NCI-H2107 (cell line): ENCODE data around the gene ALK.

ENCODE experiments used
- DNase-seq: peaks from one replicate; lab custom pipeline; 2025; lab: John Stamatoyannopoulos, UW

The ALK gene

DNA sequence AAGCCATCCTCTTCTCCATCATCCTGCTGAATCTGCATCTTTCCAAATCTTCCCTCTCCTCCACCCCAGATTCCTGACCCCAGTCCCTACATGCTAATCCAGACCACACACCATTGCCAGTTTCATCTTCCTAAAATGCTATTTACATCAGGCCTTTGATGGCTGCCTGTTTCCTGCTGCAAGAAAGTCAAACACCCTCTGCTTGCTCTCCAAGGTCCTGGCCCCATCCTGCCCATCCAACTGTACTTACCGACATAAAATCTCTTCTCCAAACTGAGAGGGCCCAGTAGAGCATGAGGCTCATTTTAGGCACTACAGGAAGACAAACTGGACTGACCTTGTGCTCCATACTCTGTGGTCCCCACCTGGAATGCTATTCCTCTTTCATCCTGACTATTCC, 19.0 kb downstream of the ALK start:
- no peak for DNase-seq

DNA sequence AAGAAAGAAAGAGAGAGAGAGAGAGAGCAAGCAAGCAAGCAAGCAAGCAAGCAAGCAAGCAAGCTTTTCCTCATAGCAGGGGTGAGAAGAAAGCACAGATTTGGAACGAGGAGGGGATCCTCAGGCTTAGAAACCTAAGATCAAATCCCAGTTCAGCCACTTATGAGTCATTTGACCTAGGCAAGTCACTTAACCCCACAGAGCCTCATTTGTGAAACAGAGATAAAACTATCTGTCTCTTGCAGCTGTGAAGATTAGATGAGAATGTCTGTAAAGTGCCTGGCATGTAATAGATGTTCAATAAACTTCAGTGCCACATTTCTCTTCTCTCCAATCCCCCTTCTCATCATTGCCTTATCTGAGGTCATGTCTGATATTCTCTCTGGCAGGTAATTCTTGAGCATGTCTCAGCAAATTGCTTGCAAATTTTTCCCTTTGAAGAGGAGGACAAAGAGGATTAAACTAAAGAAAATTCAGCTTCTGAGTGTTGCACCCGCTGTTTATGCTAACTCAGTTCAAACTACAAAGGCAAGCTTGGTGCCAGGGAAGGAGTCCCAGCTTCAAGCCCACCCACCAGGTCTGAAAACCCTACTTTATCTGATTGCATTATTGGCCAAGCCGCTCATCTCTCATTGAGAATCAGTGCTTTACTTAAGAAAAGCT, 20.3 kb downstream of the ALK start:
- no peak for DNase-seq

DNA sequence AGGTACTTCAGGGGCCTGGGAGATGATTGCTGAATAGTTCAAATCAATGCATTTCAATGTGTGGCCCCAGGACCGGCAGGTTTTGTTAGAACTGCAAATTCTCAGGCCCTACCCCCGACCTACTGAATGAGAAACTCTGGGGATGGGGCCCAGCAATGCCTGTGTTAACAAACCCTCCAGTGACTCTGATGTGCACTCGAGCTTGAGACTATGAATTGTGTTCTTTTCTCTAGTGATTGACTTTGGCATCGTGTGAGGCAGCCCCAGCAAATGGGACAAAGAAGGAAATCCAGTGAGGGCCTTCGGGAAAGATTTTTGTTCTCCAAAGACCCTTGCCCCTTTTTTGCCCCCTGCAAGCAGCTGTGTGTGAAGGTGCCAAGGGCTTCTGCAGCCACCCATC, 22.4 kb downstream of the ALK start:
- no peak for DNase-seq

DNA sequence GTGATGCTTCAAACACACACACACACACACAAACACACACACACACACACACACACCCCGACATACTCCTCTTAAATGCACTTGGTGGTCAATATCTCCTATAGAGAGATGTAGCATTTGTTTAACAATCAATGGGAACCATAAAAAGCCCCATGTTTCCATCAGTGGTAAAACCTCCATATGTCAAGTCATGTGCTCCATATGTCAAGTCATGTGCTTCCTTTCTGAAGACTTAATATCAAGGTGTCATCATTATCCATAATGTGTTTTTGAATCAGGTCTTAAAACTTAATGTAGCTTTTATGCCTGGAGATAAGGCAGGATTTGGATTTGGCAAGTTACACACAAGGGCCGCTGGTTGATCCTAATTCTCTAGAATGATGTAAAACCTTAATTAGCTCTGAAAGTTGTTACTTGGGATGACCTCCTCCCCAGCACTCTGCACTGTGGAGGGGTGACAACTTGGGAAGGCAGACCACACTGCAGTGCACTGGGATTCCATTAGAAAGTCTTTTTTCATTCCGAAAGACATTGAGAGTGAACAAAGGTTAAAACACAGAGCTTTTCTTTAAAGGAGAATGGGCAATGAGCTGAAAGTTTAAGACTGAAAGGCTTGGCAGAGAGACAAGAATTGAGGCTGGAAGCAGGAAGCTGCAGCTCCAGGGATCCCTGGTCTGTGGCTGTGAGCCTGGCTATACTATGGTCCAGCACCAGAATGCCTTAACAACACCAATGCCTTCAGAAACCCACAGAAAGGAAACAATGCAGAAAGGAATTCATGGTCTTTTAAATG, 26.4 kb downstream of the ALK start:
- DNase-seq, result no peak

DNA sequence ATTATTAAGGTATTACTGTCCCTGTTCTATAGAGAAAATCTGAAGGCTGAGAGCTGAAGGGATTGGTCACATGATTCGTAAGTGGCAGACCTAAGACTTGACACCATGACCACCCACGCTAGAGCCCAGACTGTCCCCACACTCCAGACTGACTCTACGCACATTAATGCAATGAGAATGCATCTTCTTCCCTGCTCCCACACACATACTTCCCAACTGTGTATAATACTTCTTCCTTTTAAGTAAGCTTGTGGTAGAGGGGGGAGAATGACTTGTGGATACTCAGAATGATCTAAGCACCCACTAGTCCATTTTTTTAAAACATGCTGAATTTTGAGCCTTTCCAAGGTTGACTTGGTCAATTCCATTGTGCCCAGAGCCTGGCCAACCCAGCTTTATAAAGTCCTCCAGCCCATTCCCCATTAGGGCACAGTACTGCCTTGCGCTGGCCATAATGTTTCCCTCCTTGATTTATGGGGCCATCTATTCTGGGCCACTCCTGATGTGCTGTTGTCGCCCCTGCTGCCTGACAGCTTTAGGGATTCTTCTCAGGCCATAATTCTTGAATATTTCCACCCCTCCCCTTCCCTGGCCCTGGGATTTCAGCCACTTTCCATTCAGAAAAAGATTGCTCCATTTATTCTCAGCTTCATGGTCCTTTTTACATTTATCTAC, 28.7 kb downstream of the ALK start:
- DNase-seq, result no peak

DNA sequence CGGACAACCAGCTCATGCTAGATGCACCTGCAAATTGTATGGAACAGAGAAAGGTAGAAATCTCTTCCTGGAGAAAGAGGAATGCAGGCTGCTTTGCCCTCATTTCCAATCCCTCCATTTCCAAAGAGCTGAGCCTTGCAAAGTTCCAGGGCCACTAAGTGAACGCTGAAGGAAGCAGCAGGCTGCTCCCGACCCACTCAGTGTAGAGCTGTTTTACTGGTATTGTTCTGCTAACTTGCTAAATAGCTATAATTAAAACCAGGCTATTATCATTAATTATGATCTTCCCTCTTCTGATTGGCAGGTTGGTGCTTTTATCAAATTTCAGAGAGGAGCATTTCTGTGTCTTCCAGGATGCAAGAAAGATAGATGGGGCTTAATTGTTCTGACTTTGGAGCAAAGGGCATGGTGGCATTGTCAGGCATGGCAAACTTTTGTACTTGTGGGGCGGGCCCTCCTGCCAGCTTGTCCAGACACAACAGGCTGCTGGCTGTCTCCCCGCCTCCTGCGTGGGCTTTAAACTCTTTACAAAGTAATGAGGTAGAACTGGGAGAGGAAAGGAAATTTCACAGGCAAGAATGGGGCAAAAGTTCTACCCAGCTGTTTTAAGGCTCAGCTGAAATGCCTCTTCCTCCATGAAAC, 40.2 kb downstream of the ALK start:
- no peak for DNase-seq

DNA sequence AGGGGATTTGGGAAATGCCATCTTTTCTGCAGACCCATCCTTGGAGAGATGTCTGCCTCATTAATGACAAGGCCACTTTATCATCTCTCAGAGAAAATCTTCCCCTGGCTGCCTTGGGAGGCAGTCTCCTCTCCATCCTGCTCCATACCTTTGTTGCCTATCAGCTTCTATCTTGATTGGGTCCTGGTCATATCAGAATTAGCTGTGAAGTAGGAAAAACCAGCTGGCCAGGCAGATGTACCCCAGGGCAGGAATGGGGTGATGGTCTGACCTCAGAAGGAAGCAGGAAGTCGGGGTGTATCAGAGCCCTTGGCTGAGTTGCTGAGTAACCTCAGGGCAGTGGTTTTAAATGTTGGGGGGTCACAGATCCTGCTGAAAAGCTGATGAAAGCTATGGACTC, 41.3 kb downstream of the ALK start:
- DNase-seq, result no peak

DNA sequence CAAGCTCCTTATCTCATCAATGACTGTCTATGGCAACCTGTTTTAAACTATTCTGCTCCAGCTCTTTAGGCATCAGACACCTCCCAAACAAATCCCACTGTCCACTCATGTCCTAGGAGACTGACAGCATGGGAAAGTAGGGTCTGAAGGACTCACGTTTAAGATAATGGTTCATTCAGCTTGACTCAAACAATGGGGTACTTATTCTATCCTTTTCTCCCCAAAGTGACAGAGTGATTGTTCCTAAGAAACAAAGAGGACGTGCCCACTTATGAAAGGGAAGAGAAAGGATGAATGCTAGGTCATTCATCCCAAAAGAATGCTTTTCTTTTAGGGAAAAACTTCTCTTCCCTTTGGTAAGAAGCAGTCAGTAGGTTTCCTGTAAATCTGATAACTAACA, 41.9 kb downstream of the ALK start:
- no peak for DNase-seq

DNA sequence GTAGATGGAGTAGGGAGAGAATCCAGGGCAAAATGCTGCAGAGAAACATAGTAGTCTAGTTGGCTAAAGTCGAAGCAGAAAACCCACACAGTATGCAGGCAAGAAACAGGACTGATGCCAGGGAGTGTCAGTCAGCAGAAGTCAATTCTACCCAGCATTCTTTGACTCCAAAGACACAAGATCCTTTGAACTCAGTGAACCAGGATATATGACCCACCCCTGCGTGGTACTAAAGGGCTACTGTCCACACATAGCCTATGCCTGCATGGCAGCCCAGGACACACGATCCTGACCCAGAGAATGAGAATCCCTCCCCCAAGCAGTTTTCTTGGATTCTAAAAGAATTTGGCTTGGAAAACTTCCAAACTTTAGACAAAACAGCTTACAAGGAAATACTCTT, 42.5 kb downstream of the ALK start:
- no peak for DNase-seq

DNA sequence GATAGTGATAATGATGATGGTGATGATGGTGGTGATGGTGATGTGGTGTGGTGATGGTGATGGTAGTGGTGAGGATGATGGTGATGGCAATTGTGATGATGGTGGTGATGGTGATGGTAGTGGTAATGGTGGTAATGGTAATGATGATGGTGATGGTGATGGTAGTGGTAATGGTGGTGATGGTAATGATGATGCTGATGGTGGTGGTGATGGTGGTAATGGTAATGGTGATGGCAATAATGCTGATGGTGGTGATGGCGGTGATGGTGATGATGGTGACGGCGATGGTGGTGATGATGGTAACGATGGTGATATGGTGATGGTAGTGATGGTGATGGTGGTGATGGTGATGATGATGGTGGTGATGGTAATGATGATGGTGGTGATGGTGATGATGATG, 45.0 kb downstream of the ALK start:
- DNase-seq, result no peak

DNA sequence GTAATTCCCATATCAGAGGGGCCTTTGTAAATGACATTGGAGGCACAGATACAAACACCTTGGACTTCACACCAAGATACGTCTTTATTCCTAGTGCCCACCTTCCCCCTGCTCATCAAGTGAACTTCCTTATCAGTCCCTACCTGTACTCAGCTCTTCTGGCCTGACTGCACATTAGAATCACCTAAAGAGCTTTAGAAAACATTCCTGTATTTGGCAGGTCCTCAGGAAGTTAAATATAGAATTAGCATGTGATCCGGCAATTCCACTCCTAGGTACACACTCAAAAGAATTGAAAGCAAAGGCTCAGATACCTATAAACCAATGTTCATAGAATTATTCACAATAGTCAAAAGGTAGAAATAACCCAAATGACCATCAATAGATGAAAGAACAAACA, 46.6 kb downstream of the ALK start:
- no peak for DNase-seq

DNA sequence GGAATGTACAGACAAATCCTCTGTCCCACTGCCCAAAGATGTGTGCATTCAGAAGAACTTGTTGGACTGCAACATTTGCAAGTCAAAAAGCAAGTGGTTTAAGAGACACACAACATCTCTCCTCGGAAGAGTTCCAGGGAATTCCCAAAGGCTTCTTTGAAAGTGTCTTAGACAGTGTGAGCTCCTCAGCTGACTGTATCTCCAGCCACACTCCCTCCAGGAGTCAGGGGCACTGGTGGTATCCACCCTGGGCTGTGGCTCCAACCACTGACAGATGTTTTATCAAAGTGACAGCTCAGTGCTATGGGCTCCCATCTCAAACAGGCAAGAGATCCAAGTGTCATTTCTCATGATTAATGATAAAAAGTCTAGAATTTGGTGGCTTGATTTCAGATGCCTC, 48.5 kb downstream of the ALK start:
- no peak for DNase-seq

DNA sequence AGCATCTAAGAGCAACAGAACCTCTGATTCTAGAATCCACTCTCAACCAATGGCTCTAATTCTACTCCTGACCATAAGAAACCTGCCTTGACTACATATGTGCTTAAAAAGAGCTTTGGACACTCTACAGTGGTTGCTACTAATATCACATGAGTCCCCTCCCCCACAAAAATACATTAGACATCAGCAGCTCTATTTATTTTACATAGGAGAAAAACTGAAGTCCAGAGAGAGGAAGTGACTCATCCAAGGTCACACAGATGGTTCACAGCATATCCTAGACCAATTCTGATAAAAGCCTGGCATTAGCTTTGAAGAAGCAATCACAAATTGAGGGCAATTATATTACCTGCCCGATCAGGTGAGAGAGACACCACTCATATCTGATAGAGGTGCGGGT, 49.8 kb downstream of the ALK start:
- DNase-seq, result no peak

DNA sequence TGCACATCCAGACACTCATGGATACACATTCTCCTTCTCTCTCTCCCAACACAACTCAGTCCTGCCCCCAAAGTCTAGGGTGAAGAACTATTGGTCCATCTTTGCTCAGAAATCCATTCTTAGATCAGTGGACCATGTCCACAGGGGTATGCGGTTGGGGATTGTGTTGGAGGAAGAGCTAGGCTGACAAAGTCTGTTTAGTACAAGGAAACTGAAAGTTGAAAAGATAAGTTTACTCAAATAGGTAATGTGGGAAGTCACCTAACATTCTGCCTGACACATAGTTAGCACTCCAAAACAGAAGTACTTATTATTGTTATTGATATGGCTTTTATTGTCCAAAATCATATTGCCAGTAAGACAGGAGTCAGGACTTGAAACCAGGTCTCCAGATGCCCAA, 55.9 kb downstream of the ALK start:
- DNase-seq, result no peak

DNA sequence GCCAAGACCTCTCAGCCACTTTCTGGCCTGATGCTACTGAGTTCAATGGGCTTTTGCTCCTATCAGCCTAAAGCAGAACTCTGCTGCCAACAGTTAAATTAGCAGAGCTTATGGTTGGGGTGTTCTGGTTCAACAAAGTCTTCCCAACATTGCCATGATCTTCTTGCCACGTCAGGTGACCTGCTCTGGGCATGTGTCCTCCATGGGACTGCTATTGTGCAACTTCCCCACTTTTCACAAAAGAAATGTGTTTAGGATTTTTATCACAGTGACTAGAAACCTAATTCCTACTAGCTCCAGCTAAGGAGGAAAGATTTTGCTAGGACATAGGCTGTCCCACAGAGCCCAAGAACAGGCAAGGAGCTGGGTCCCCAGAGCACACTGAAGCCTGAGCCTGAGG, 56.4 kb downstream of the ALK start:
- DNase-seq, result no peak

DNA sequence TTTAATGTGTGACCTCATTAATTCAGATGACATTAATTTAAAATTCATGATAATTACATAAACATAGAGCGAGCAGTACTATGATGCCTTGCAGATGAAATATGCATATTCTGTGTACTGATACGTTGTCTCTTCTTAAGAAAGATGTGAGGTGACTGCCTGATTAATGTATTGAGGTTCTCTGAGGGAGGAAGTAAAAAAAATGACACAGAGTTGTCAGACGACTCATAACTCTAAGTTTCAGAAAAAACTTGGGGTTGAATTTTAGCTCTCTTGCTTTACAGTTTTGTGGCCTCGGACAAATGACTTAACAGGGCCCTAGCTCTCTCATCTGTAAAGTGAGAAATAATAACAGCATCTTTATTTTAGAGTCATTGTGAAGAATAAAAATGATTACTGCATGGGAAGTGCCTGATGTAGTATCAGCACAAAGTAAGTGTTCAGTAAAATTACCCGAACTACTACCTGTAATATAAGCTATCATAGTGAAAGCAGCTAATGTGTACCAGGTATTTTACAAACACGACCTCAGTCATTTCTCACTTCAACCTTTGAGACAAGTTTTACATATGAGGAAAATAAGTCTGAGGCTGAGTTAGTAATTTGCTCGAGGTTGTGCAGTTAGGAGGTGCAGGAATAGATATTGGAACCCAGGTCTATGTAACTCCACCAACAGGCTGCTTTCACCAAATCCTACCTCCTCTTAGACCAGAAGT, 65.3 kb downstream of the ALK start:
- DNase-seq, result no peak

DNA sequence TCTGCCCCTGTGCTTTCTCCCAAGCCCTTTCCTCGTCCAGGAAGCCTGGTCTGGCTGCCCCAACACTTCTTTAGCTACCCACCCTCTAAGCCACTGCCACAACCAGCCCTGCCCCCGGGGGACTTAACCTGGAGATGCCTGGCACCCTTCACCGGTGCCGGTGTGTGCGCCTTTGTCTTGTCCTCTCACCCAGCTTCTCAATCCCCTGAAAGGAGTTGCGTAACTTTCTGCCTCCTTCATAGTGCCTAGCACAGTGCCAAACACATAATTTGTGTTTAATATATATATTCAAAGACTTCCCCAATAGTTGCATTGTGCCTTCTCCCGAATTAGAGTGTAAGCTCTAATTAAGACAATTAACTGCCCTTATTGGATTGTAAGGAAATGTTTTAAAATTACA, 70.6 kb downstream of the ALK start:
- no peak for DNase-seq

DNA sequence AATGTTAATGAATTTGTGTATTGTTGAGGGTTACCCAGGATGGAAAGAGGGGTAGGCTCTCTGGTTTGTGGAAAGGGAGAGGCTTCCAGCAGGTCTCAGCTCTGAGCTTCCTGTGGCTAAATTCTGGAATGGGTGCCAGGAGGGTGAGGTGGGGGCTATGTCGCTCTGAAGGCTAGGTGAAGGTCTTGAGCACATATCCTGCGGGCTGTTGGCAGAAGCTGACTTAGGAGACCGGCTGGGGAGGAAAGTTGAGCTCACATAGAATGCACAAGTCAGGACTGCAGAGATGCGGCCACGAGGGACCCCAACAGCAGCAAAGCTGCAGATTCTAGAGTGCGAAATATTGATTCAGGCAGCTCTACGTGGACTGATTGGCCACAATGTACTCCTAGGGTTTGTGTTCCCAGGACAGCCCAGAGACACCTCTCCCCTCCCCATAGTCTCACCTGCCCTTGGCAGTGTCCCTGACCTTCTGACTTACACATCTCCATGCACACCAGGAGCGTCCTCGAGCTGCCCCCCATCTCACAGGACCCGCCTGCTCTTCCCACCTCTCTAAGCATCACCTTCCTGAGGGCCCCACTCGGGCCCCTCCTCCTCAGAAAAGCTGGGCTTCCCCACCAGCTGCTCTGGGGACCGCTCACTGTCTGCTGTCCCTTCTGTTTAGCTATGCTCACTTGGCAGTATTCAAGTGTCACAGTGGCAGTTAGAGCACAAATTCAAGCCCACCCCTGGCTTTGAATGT, 72.6 kb downstream of the ALK start:
- DNase-seq, result no peak

DNA sequence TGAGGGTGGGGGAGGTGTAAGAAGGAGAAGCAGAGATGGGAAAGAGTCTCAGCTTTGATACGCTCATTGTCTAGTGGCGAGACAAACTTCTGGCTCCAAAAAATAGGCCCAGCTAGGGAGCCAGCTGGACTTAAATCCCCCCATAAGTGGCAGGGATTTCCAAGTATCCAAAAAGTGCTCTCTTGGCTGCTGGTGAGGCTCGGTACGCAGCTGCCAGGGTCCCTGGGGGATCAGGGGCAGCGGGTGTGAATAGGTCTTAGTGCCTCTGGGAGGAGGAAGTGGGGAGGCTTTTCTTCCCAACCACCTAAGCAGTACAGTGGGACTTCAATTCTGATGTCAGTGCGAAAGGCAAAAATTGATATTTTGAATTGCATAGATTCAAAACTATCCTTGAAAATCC, 73.5 kb downstream of the ALK start:
- DNase-seq, result no peak

DNA sequence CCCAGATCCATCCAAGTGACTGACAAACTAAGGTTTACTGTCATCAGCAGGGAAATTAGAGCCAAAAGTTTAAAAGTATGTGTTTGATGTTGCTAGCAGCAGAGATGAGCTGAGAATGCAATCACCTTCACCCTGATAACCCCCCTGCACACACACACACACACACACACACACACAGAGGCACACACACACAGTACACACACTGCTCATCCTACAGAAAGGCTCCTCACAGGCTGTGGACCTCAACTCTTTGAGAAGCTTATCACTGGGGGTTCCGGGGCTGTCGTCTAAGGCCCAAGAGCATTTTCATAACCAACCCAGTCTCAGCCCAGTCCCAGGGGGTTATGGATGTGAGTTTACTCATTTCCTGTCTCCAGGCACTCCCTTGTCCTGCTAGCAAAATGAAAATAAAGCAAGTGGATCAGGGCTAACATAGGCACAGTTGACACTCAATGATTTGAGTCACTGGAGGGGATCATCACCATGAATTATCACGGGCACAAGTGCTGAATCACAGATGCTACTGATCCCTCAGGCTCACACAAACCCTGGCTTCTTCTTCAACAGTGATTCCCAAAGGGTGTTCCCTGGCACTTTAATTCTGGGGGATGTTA, 76.6 kb downstream of the ALK start:
- DNase-seq, result no peak

DNA sequence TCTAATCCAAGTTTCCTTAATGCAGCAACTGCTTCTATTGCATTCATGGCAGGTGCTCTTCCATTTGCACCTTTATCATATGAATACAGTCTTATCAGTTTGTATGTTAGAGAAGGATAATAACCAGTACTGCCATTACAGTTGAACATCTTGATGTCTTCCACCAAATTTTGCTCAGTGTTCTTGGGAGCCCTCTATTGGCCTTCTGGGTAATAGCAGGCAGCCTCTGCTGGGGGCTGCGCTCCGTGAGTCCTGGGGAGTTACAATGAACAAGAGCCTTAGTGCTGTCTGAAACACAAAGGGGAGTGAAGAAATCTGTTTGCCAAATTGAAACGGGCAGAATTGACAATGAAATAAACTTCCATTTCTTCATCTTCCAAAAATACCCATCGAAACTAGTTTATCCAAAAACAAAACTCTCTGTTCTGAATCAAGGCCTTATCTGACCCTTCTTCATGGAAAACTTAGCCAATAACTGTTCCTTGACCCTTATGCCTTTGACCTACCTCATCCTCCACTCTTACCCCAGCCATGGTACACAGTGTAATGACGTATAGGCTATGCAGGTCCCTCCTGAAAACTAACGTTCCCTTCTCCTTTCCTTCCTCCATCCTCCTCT, 79.9 kb downstream of the ALK start:
- no peak for DNase-seq
